HCT116 (cell line): ENCODE results near the gene RANBP17. TPM values are rescaled to one million over a fixed set of nuclear protein-coding genes. Genes with fewer than 3 reads are reported as not detected.

ENCODE experiments used
- ATAC-seq: fragments of 200-7000 bp; cut with Tn5 transposase; 2 replicates; pipeline ENCODE4 v1.9.1; 2020; ENCODE audit warnings: mild to moderate bottlenecking, moderate library complexity
- BruUV-seq: library from RNA; stranded (reverse); fragments of 400-500 nt; replicated peaks from 2 replicates; lab custom pipeline; 2021; lab: Mats Ljungman, UMichigan
- CTCF ChIA-PET: fragments of 300-600 bp; sonication (Branson Sonifier 250); formaldehyde crosslinking; loops from one replicate; lab custom pipeline; 2021; ENCODE audit warnings: antibody characterized with exemption; lab: Charles Lee
- POLR2A ChIA-PET: fragments of 300-600, 350-600 bp; sonication (Branson Sonifier 250); formaldehyde crosslinking; loops from one replicate; lab custom pipeline; 2021; ENCODE audit warnings: antibody characterized with exemption; lab: Charles Lee
- RAD21 ChIA-PET, 2 experiments: fragments of 300-600 bp; sonication (Branson Sonifier 250); formaldehyde crosslinking; loops; one replicate each; lab custom pipeline; 2023; ENCODE audit warnings: low total read pairs in 2 of 2; ENCODE audit not compliant: uncharacterized antibody in 2 of 2, unreplicated experiment in 2 of 2, low non-redundant PET in 1 of 2; lab: Charles Lee
- DNase-seq: peaks from one replicate; pipeline ENCODE4 v3.0.0-alpha.2; 2010; ENCODE audit warnings: low read depth, low spot score
- H2AFZ ChIP-seq: fragments of 200-600 bp; shearing (Covaris generic), sonication (generic); 2 replicates; pipeline ENCODE4 v1.6.1; 2017; ENCODE audit warnings: low read depth, mixed run types, mixed read lengths, antibody characterized with exemption, low read length; ENCODE audit not compliant: poor library complexity, severe bottlenecking
- H3K27ac ChIP-seq: 2 replicates; pipeline ENCODE4 v1.5.1; 2012; ENCODE audit warnings: low read depth, low read length
- H3K27me3 ChIP-seq: fragments of 200-600 bp; sonication (generic); 2 replicates; pipeline ENCODE4 v1.6.1; 2016; ENCODE audit warnings: mixed run types, low read length, mixed read lengths; ENCODE audit not compliant: insufficient read depth
- H3K36me3 ChIP-seq, 2 experiments: fragments of 200-500 bp in 1 of 2; fragments of 200-600 bp in 1 of 2; sonication (Bioruptor generic) in 1 of 2; sonication (generic) in 1 of 2; 2 replicates each; pipeline versions ENCODE4 v1.5.1 to v1.6.1; 2014 to 2016; ENCODE audit warnings: low read length in 2 of 2, inconsistent platforms in 1 of 2, mixed read lengths in 1 of 2, mixed run types in 1 of 2; ENCODE audit not compliant: insufficient read depth in 2 of 2, control insufficient read depth in 1 of 2
- H3K4me1 ChIP-seq, 2 experiments: fragments of 200-600 bp in 1 of 2; sonication (generic) in 1 of 2; 2 replicates each; pipeline versions ENCODE4 v1.5.1 to v1.6.1; 2012 to 2017; ENCODE audit warnings: low read length in 2 of 2, inconsistent platforms in 1 of 2, mild to moderate bottlenecking in 1 of 2, mixed read lengths in 1 of 2, mixed run types in 1 of 2, moderate library complexity in 1 of 2; ENCODE audit not compliant: insufficient read depth in 2 of 2, control insufficient read depth in 1 of 2
- H3K4me2 ChIP-seq: fragments of 200-600 bp; sonication (generic); 2 replicates; pipeline ENCODE4 v1.6.1; 2017; ENCODE audit warnings: mixed run types, low read length, mixed read lengths
- H3K4me3 ChIP-seq, 2 experiments: fragments of 200-600 bp in 1 of 2; sonication (generic) in 1 of 2; replicated peaks in 1 of 2; 2 replicates each; pipeline ENCODE4 v1.5.1; 2011 to 2016; ENCODE audit warnings: low read length in 2 of 2, control low read depth in 1 of 2, low read depth in 1 of 2, mild to moderate bottlenecking in 1 of 2, mixed read lengths in 1 of 2, mixed run types in 1 of 2
- H3K79me2 ChIP-seq: fragments of 200-600 bp; sonication (generic); 2 replicates; pipeline ENCODE4 v1.6.1; 2017; ENCODE audit warnings: mild to moderate bottlenecking, mixed run types, low read length, moderate library complexity, mixed read lengths; ENCODE audit not compliant: insufficient read depth
- H3K9ac ChIP-seq: fragments of 200-600 bp; sonication (generic); 2 replicates; pipeline ENCODE4 v1.6.1; 2016; ENCODE audit warnings: low read length, mixed read lengths
- H3K9me2 ChIP-seq: fragments of 200-600 bp; sonication (generic), shearing (Covaris generic); 2 replicates; pipeline ENCODE4 v1.6.1; 2017; ENCODE audit warnings: mixed run types, mild to moderate bottlenecking, moderate library complexity; ENCODE audit not compliant: insufficient read depth
- H3K9me3 ChIP-seq, 2 experiments: fragments of 200-500 bp in 1 of 2; fragments of 200-600 bp in 1 of 2; sonication (Bioruptor generic) in 1 of 2; sonication (generic) in 1 of 2; 2 replicates each; pipeline ENCODE4 v1.6.1; 2014 to 2017; ENCODE audit warnings: low read length in 2 of 2, mixed read lengths in 2 of 2, inconsistent platforms in 1 of 2, low read depth in 1 of 2, mild to moderate bottlenecking in 1 of 2, mixed run types in 1 of 2, moderate library complexity in 1 of 2; ENCODE audit not compliant: control insufficient read depth in 1 of 2, insufficient read depth in 1 of 2
- H4K20me1 ChIP-seq: fragments of 200-600 bp; sonication (generic), shearing (Covaris generic); 2 replicates; pipeline ENCODE4 v1.6.1; 2017; ENCODE audit warnings: mixed run types, mild to moderate bottlenecking, moderate library complexity; ENCODE audit not compliant: insufficient read depth
- CEBPB ChIP-seq: IDR thresholded peaks from 2 replicates; pipeline ENCODE4 v1.6.1; 2012; ENCODE audit warnings: low read depth
- EZH2 ChIP-seq: fragments of 200-600 bp; sonication (generic); IDR thresholded peaks from 2 replicates; pipeline ENCODE4 v1.6.1; 2017; ENCODE audit warnings: antibody characterized with exemption, mixed run types
- FOSL1 ChIP-seq: IDR thresholded peaks from 2 replicates; pipeline ENCODE4 v1.6.1; 2012; ENCODE audit warnings: low read depth
- JUND ChIP-seq: IDR thresholded peaks from 2 replicates; pipeline ENCODE4 v1.6.1; 2012
- POLR2AphosphoS5 ChIP-seq: IDR thresholded peaks from 2 replicates; pipeline ENCODE4 v1.6.1; 2011; ENCODE audit warnings: mild to moderate bottlenecking, low read depth, low read length, moderate library complexity
- ZFX ChIP-seq: fragments of 450-650 bp; IDR thresholded peaks from 2 replicates; pipeline ENCODE4 v1.6.1; 2017
- intact Hi-C: fragments of 100-400 bp; cut with micrococcal nuclease; formaldehyde crosslinking; loops from 2 replicates; pipeline ENCODE4 v1.10.0; 2022
- total RNA-seq: library from RNA; stranded (reverse); gene quantifications from one replicate; pipeline ENCODE4 v1.2.1, GENCODE V29; 2021; ENCODE audit not compliant: unreplicated experiment
- TF ChIP-seq, protein P1 (sequence below): IDR thresholded peaks from 2 replicates; pipeline ENCODE4 v1.6.1; 2012; ENCODE audit warnings: low read depth

Gene RANBP17
- total RNA-seq, 1 experiment from 2014 or later: 18.2 TPM

- no peak for TF ChIP-seq FOSL1
- no peak for TF ChIP-seq JUND
- no peak for TF ChIP-seq ZFX
These were observed 12.2 kb downstream of the RANBP17 start (continued) for GRCh38 chr5:170874017-170874416.

- H2AFZ ChIP-seq: no peak overlapping the region
- DNase-seq (no peak), ATAC-seq (no peak)
- no peak overlapping the region for H3K4me2 ChIP-seq
- H3K27ac ChIP-seq: no peak overlapping the region
- H3K9ac ChIP-seq: no peak overlapping the region
- H3K9me2 ChIP-seq: no peaks in the 10 kb centered on the region
- intact Hi-C loops: no loop called here
- TF ChIP-seq POLR2AphosphoS5: no peak
- TF ChIP-seq, protein P1, sequence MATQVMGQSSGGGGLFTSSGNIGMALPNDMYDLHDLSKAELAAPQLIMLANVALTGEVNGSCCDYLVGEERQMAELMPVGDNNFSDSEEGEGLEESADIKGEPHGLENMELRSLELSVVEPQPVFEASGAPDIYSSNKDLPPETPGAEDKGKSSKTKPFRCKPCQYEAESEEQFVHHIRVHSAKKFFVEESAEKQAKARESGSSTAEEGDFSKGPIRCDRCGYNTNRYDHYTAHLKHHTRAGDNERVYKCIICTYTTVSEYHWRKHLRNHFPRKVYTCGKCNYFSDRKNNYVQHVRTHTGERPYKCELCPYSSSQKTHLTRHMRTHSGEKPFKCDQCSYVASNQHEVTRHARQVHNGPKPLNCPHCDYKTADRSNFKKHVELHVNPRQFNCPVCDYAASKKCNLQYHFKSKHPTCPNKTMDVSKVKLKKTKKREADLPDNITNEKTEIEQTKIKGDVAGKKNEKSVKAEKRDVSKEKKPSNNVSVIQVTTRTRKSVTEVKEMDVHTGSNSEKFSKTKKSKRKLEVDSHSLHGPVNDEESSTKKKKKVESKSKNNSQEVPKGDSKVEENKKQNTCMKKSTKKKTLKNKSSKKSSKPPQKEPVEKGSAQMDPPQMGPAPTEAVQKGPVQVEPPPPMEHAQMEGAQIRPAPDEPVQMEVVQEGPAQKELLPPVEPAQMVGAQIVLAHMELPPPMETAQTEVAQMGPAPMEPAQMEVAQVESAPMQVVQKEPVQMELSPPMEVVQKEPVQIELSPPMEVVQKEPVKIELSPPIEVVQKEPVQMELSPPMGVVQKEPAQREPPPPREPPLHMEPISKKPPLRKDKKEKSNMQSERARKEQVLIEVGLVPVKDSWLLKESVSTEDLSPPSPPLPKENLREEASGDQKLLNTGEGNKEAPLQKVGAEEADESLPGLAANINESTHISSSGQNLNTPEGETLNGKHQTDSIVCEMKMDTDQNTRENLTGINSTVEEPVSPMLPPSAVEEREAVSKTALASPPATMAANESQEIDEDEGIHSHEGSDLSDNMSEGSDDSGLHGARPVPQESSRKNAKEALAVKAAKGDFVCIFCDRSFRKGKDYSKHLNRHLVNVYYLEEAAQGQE: no peak
- TF ChIP-seq EZH2: no peak
- TF ChIP-seq CEBPB: no peak
- no peaks in the 10 kb centered on the region for H4K20me1 ChIP-seq
- no peaks in the 10 kb centered on the region for H3K4me1 ChIP-seq
- H3K79me2 ChIP-seq: peaks cover 64% of the 10 kb centered on the region
- no peaks in the 10 kb centered on the region; a peak in 1 of 4 replicates for H3K9me3 ChIP-seq
- CTCF ChIA-PET: no interaction called here
- POLR2A ChIA-PET: no interaction called here
- no peaks in the 10 kb centered on the region for H3K36me3 ChIP-seq
- no TSS peak for BruUV-seq
- no peak overlapping the region for H3K4me3 ChIP-seq
- H3K27me3 ChIP-seq: no peaks in the 10 kb centered on the region
- RAD21 ChIA-PET: no interaction called here
These were observed 14.0 kb downstream of the RANBP17 start for GRCh38 chr5:170875811-170876210.
